ENCODE data around the gene TMC1.

The TMC1 gene

DNA sequence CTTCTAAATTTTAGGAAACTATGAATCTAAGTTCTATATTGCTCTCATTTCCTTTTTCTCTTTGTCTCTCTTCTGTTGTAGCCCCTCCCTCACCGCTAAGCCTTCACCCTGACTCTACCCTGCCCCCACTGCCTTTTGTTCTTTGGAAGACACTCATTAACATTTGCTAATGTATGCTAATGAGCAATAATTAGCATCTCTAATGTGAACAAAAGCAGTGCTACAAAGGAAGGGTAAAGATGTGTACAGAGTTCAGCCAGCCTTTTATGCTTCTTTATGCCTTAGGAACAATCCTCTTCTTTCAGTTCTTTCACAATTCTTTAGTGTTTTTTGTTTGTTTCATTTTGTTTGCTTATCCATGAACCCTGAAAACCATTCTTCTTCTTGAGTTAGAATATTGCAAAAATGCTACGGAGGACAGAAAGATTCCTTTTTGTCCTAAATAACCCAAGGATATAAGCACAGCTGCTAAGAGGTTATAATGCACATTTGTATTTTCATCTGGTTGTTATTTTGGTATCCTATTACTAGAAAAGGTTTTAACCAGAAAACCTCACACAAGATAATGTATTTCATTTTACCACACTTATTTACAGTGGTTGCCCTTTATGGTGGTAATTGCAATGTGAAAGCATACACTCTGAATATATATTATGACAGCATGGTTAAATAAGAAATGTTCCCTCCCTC, 159.3 kb downstream of the TMC1 start:
- DNase-seq (ENCODE audit: low spot score): no peak

DNA sequence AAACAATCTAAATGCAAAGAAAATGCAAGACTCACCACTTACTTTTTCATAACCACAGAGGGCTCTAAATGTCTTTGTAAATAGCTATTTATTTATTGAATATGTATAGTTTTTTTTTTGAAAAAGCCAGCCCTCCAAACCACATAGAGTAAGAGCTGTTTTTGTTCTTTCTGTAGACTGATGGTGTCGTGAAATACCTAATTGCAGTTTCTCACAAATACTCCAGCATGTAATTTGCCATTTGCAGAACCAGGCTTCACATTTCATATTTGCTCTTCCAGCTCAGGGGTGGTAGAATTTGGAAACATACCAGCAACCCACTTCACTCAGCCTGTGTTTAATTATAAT, 159.8 kb downstream of the TMC1 start:
- no peak for DNase-seq (ENCODE audit: low spot score)

DNA sequence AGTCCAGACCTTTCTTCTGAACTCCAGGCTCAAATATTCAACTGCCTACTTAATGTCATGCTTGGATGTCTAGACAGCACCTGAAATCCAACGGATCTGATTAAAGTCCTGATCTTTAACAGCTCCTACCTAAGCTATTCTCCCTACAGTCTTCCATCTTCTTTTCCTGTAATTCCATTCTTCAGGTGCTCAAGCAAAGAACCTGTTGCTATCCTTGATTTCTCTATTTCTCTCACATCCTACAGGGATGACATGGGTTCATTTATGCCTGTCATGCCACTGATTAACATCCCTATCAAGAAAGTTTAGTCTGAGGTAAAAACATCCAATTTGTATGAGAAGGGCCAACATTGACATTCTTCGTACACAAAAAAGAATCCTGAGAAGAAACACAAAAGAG, 163.2 kb downstream of the TMC1 start:
- no peak for DNase-seq (ENCODE audit: low spot score)

DNA sequence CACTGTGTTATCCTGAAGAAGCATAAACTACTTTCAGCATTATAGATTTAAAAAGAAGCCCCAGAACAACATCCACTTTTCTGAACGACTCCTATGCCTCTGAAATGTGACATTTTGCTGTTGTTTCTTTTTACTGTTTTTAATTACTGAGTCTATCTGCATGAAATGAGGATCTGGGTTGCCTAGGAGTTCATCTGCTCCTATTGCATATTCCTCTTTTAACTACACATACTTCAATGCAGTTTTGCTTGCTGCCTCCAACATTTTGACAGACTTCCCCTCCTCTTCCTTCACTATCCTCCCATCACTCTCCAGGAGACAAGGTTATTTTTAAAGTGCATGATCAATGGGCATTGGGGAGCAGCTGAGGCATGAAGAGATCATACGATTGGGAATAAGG, 164.5 kb downstream of the TMC1 start:
- DNase-seq (ENCODE audit: low spot score): no peak

DNA sequence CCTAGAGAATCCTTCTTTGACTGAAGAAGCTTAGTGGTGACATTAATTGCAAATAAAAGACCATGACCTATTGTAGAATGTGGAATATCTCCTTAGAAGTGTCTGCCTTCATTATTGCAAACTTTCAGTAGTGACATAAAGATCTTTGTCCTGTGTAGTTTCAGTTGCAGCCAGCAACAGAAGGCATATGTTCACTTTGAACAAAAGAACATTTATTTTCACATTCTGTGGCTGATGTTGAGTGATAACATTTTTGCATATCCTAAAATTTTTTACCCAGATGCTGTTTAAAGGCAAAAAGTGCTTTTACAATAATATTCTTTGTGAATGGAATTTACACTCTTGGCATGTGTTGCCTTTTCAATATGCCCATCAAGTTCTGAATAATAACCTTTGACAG, 165.9 kb downstream of the TMC1 start:
- DNase-seq (ENCODE audit: low spot score): no peak

DNA sequence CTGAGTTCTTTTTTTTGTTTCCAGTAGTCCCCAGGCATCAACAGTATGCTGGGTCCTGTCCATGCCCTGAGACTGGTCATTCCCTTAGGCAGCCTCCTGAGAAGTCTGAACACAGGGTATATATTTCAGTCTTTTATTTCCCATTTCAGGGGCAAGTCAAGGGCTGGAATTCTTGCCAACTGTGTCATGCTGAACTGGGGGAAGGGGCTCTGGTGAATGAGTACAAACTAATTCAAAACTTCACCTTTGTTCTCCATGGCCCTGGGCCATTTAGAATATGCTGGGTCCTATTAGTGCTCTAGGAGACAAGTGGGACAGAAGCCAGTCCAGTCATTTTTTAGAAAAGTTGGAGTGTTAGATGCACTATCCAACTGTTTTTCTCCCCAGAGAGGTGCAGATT, 170.3 kb downstream of the TMC1 start:
- DNase-seq (ENCODE audit: low spot score): no peak

DNA sequence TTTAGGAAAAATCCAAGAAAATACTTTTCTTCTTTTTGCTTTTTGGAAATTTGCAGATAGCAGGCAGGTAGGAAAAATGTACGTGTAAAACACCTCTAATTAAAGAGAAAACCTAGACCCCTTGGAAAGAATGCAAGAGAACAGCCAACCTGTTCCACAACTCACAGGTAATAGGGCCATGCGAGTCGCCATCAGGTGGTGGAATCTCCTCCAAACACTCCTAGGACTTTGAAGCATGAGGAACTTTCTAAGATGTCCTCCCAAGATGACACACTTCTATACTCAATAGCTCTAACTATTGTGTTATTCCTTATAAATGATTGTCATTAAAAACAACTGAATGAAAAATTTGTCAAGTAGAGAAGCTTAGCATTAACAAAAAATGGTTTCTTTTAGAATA, 174.0 kb downstream of the TMC1 start:
- no peak for DNase-seq (ENCODE audit: low spot score)

DNA sequence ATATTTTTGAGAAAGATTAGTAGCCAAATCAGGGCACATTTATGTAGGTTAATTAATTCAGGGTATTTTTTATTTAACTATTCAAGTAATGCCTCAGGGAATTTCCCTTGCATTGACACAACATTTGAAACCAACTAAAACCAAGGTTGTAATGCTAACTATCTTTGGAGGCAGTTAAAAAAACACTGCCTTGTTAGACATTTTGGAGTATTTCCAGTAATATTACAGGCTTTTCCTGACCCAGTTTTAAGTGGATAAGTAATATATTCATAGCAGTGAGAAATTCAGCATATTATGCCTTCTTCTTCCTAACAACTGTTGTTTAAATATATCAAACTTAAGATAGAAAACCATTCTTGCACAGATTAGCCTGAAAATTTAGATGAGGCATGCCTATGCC, 175.1 kb downstream of the TMC1 start:
- DNase-seq (ENCODE audit: low spot score): no peak

DNA sequence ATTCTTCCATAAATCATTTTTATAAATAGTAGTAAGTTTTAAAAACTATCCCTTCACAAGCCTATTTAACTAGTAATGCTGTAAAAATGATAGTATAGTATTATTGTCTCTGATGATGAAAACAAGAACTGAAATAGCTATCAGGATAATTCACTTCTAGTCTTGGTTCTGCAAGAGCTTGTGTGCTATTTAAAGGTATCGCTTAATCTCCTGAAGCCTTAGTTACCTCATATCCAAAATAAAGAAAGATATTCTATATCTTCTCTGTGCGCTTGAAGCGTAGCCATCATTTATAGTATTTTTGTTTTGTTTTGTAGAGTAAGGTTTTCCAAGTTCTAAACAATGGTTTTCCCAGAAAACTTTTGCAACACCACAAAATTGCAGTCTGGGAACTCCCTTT, 180.1 kb downstream of the TMC1 start:
- no peak for DNase-seq (ENCODE audit: low spot score)

DNA sequence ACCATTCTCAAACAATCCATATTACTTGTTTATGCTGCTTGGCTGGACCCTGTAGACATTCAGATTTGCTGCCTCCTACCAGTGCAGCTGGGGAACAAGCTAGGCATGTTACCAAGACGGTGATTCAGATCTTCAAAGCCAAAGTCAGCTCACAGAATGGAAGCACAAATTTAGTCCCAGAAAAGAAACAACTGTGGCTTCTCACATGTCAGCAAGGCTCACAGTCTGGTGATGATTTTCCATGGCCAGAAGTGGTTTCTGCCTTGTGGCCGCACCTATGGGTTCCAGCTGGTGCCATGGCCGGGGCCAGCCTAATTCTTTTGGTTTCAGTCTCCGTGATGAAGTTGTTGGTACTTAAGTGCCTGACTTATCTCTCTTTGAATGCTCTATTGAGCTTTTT, 182.2 kb downstream of the TMC1 start:
- DNase-seq (ENCODE audit: low spot score): no peak

DNA sequence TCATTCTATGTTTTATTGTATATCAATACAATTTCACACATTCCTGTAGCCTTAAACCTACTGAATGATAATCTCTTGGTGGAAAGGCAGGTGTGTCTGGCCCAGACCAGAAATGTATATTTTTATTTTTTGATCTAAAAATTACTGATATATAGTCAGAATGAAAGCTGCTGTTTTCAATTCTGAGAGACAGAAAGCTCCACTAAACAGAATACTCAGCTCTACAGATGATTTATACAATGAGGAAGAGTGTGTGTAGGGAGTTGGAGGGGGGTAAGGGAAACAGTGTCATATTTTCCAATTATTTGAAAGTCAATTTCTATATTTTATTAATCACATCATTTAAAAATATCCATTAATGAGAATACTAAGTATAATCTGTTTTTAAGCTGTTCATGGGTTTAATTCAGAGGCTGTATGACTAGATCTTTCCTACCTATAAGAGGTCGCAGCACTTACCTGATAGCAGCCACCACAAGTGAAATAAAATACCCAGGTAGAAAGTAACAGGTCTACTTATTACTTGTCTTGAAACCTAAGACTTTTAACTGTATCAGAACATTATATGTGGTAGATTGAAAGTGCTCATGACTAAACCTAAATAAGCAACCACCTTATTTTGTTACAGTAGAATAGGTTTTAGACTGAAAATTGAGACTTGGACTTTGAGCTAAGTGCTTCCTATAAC, 183.4 kb downstream of the TMC1 start:
- no peak for DNase-seq (ENCODE audit: low spot score)

DNA sequence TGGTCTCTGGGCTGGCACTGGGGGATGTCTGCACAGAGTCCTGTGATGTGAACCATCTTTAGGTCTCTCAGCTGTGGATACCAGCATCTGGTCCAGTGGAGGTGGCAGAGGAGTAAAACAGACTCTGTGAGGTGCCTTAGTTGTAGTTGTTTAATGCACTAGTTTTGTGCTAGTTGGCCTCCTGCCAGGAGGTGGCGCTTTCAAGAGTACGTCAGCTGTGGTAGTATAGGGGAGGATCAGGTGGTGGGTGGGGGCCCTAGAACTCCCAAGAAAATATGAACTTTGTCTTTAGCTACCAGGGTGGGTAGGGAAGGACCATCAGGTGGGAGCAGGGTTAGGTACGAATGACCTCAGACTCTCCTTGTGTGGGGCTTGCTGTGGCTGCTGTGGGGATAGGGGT, 197.1 kb downstream of the TMC1 start:
- DNase-seq (ENCODE audit: low spot score): no peak

DNA sequence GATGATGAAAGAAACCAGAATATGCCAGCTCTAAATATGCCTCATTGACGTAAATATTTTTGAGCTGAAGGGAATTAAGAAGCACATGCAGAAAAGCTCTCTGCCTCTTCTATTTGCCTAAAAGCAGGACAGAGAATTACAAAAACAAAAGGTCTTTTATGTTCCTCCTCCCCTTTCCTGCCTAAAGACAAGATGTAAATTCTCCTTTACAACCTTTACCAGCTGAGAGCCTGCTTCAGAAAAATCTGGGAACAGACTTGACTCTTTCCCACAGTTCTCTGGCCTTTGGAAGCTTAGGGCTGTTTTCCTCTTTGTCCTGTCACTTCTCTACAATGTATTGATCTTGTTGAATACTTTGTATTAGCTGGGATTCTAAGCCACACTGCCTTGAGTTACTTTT, 199.7 kb downstream of the TMC1 start:
- DNase-seq (ENCODE audit: low spot score): no peak

DNA sequence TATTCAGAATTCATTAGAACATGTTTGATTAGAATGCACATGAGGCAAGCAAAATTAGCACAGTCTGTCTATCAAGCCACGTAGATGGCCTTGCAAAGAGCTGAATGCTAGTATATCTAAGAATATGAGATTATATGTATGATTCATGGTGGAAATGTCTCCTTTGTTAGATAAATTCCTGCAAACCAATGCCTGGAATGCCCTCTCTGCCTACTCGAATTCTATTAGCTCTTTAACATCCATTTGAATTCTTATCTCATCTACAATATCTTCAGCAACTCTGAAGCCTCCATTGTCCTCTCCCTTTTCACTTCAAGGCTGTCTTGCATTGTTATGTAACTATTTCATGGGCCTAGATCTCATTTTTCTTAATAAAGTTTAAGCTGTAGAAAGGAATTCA, 205.5 kb downstream of the TMC1 start:
- no peak for DNase-seq (ENCODE audit: low spot score)

DNA sequence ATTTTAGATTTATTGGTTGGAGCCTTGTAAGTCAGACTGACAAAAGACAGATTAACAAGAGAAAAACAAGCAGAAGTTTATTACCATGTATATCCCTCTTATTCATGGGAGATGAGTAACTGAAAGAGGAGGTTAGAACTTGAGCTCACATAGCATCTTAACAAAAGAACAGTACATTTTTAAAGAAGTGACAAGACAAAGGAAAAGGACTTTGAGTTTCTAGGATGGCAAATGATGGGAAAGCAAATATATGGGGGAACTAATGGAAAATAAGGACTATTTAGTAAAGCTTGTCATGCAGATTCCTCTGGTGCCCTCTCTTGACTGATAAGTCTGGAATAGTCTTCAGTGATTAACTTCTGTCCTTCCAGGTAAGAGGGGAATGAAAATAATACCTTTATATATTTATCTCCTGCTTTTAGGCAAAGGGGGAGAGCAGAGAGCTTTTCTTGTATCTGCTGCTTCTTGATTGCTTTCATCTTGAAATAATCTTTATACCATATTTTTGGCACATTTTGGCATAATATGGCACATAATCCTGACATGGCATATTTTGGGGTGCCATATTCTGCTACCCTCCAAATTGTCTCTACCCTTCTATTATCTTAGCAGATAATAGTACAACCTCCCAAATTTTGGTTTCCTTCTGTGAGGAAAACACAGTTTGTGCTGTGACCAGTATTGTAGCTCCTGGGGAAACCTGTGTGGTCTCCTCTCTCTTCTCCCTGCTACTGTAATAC, 206.8 kb downstream of the TMC1 start:
- no peak for DNase-seq (ENCODE audit: low spot score)

DNA sequence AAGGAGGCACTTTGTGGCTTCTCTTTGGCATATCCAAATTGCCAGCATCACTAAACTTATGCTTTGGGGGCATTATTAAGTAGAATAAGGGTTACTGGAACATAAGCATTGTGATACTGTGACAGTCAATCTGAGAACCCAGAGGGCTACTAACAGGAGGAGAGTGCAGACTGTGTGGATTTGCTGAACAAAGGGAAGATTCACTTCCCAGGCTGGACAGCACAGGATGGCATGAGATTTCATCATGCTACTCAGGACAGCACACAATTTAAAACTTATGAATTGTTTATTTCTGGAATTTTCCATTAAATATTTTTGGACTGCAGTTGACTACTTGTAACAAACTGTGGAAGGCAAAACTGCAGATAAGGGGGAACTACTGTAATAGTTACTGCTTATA, 212.5 kb downstream of the TMC1 start:
- no peak for DNase-seq (ENCODE audit: low spot score)

DNA sequence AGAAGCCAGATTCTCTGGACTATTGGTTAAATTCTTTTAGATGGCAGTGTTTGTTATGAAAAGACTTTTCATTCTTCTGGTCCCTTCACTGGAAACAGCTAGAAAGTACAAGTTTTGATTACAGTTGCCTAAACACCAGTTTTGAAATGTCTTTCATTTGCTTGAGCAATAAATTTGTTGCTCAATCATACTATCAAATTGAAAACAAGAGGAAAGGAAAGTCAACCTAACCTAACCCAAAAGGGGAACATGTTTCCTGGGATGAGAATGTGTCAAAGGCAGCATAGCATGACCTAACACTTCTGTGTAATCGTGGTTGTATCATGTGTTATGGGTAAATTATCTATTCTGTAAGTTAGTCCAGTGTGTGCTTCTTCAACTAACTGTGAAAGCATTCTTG, 213.2 kb downstream of the TMC1 start:
- DNase-seq (ENCODE audit: low spot score): no peak

DNA sequence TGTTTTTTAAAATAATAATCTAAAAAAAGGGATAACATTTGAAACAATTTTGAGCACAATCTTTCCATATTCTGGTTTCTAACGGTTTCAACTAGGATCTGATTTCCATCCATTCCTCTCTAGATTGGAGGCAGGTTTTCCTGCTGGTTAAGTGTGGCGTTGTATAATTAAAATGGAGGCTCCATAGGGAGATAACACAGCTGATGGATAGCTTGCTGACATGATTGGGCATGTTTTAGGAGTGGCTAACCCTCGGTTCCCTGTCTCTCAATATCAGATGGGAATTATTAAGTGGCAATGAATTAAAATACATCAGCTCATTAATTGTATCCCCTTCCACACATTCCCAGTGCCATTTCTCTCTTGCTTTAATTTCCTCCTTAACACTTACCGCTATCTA, 222.4 kb downstream of the TMC1 start:
- DNase-seq (ENCODE audit: low spot score): no peak

DNA sequence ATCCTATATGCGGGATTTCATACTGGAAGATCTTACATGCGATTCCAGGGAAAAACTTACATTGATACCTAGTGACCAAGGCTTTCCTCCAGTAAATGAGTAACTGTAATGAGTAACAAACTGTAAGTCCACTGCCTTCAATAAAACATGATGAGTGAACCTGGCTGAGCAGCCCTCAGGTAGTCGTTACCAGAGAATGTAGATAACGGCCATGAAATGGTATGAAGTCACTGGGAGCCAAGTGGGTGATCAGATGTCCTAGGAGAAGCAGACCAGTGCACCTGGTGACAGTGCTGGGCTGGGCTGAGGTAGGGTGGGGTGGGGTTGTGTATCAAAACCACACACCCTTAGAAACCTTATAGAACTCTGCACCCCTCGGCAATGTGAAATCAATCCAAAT, 227.9 kb downstream of the TMC1 start:
- DNase-seq (ENCODE audit: low spot score): no peak

DNA sequence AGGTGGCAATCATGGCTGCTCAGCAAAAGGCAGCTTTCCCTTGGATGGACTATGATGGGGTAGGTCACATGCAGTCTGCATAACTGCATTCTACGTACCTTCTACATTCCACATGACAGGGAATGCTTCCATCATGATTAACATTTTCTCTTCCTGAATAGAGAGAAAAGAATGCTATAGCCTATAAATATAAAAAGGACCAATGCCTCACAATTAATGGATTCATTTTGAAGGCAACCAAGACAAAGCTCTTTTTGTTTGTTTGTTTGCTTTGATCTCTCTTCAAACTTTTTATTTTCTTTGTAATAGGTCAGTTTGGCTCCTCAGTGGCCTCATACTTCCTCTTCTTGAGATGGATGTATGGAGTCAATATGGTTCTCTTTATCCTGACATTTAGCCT, 230.1 kb downstream of the TMC1 start:
- no peak for DNase-seq (ENCODE audit: low spot score)

DNA sequence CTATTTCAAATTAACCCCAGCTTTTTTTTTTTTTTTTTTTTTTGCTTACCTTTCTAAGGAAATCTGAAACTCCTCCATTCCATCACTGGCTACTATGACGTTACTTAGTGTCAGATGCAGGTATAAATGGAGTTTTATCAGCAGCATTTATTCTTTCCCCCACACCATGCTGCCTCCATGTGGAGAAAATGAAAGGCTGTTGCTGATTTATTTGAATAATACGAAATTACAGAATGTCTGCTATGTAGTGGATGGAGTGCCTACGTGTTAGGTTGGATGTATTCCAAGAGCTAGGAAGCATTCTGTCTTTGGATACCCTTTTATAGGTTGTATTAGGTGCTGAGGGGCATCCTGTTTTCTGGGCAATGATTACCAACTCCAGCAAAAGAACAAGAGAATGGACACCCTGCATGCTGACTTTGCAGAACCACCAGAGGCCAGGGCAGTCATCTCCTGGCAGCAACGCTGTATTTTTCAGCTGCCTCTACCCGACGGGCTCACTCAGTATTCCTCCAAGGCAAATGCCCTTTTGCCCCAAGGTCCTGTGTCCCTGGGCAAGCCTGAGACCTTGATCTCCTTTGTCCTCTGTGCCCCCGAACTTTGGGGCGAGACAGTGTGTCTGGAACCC, 232.0 kb downstream of the TMC1 start:
- DNase-seq (ENCODE audit: low spot score): no peak

DNA sequence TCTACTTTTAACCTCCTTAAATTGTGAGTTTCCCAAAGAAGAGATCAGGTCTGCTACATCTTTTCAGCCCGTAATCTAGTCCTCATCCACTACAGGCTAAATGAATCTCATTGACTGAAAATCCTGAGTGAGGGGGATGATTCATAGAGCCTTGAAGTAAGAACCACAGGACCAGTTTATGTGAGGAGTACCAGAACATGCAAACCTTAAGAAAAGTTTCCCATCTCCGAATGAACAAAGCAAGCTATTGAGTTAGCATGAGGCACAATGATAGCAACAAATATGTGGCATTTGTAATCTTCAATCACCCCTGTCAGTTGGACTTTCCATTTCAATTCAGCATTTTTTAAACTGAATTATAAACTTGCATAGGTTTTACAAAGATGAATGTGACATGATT, 234.4 kb downstream of the TMC1 start:
- DNase-seq (ENCODE audit: low spot score): no peak

DNA sequence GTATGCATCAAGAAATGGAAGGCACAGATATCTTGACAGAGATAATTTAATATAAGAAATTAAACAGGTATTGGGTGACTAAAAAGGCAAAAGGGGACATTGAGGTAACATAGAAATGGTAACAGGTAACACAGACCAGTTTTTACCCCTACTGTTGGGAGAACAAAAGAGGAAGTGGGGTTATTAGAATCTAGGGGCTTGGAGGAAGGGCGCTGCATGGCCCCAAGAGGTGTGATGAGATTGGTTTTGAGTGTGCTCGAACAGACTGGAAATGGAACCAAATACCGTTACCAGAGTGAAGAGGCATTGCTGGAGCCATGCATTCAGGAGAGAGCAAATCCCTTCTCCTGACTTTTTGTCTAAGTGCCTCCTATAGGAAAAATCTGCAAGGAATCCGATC, 237.5 kb downstream of the TMC1 start:
- no peak for DNase-seq (ENCODE audit: low spot score)
